Neuron (in vitro differentiated cells): ENCODE data around the gene NFATC1.

Experiments
- H2AFZ ChIP-seq: one replicate; pipeline ENCODE4 v1.6.1; 2013; ENCODE audit warnings: low read depth, mild to moderate bottlenecking, inconsistent platforms, low read length, moderate library complexity
- H3K27me3 ChIP-seq: one replicate; pipeline ENCODE4 v1.6.1; 2013; ENCODE audit warnings: low read length; ENCODE audit not compliant: insufficient read depth
- H3K36me3 ChIP-seq: one replicate; pipeline ENCODE4 v1.6.1; 2013; ENCODE audit warnings: low read length; ENCODE audit not compliant: insufficient read depth
- H3K4me1 ChIP-seq: one replicate; pipeline ENCODE4 v1.6.1; 2013; ENCODE audit warnings: low read length; ENCODE audit not compliant: insufficient read depth
- H3K4me3 ChIP-seq: 2 replicates; pipeline ENCODE4 v1.5.1; 2013; ENCODE audit warnings: mild to moderate bottlenecking, low read length, moderate library complexity
- H3K9me3 ChIP-seq: one replicate; pipeline ENCODE4 v1.6.1; 2013; ENCODE audit warnings: low read length

The NFATC1 gene

GRCh38 chr18:79387214-79387613 is 8.5 kb upstream of the NFATC1 start:
- H3K4me3 ChIP-seq = no peak overlapping the region
- no peaks in the 10 kb centered on the region for H3K9me3 ChIP-seq
- H3K4me1 ChIP-seq = peaks cover 7% of the 10 kb centered on the region
- peaks cover 15% of the 10 kb centered on the region for H3K27me3 ChIP-seq
- H2AFZ ChIP-seq = no peak overlapping the region
- H3K36me3 ChIP-seq = no peaks in the 10 kb centered on the region

GRCh38 chr18:79387615-79388014 is 8.1 kb upstream of the NFATC1 start:
- Histone ChIP-seq H3K4me3 (no peak overlapping the region), H3K9me3 (no peaks in the 10 kb centered on the region), H2AFZ (no peak overlapping the region), H3K4me1 (peaks cover 7% of the 10 kb centered on the region), H3K36me3 (no peaks in the 10 kb centered on the region), H3K27me3 (peaks cover 19% of the 10 kb centered on the region)

- no peaks in the 10 kb centered on the region for H3K9me3 ChIP-seq
- no peak overlapping the region for H2AFZ ChIP-seq
- H3K4me1 ChIP-seq = peaks cover 7% of the 10 kb centered on the region
- H3K27me3 ChIP-seq = peaks cover 23% of the 10 kb centered on the region
- H3K4me3 ChIP-seq = no peak overlapping the region
- no peaks in the 10 kb centered on the region for H3K36me3 ChIP-seq
Observed at GRCh38 chr18:79388043-79388442, 7.7 kb upstream of the NFATC1 start.

GRCh38 chr18:79389689-79390088 is 6.0 kb upstream of the NFATC1 start:
- Histone ChIP-seq H3K9me3 (no peaks in the 10 kb centered on the region), H3K4me1 (peaks cover 7% of the 10 kb centered on the region), H3K27me3 (peaks cover 37% of the 10 kb centered on the region), H3K36me3 (no peaks in the 10 kb centered on the region), H2AFZ (no peak overlapping the region), H3K4me3 (no peak overlapping the region)

GRCh38 chr18:79392226-79392625 is 3.5 kb upstream of the NFATC1 start:
- no peaks in the 10 kb centered on the region for H3K36me3 ChIP-seq
- H3K4me1 ChIP-seq = no peaks in the 10 kb centered on the region
- no peak overlapping the region for H2AFZ ChIP-seq
- H3K27me3 ChIP-seq = peaks cover 51% of the 10 kb centered on the region
- no peak overlapping the region for H3K4me3 ChIP-seq
- H3K9me3 ChIP-seq = no peaks in the 10 kb centered on the region

- Histone ChIP-seq H3K4me3 (no peak overlapping the region), H3K27me3 (peaks cover 61% of the 10 kb centered on the region), H3K4me1 (no peaks in the 10 kb centered on the region)
Observed at GRCh38 chr18:79393181-79393634, 2.5 kb upstream of the NFATC1 start.

GRCh38 chr18:79393635-79394533 is 1.8 kb upstream of the NFATC1 start:
- no peaks in the 10 kb centered on the region for H3K9me3 ChIP-seq
- H3K4me1 ChIP-seq = no peaks in the 10 kb centered on the region
- peaks cover 66% of the 10 kb centered on the region for H3K27me3 ChIP-seq
- peak overlapping the region; percentile 33 for H2AFZ ChIP-seq
- H3K4me3 ChIP-seq = no peak overlapping the region
- H3K36me3 ChIP-seq = no peaks in the 10 kb centered on the region

More at GRCh38 chr18:79393181-79393634, 2.5 kb upstream of the NFATC1 start:
- Histone ChIP-seq H3K36me3 (no peaks in the 10 kb centered on the region), H2AFZ (no peak overlapping the region), H3K9me3 (no peaks in the 10 kb centered on the region)

- Histone ChIP-seq H3K4me1 (no peaks in the 10 kb centered on the region), H3K4me3 (peak overlapping the region; percentile 6), H3K36me3 (no peaks in the 10 kb centered on the region), H3K9me3 (no peaks in the 10 kb centered on the region), H2AFZ (peak overlapping the region; percentile 54), H3K27me3 (peaks cover 75% of the 10 kb centered on the region)
Observed at GRCh38 chr18:79394534-79395307, 1.0 kb upstream of the NFATC1 start.

- Histone ChIP-seq H2AFZ (no peak overlapping the region), H3K9me3 (no peaks in the 10 kb centered on the region), H3K4me1 (no peaks in the 10 kb centered on the region), H3K36me3 (no peaks in the 10 kb centered on the region), H3K27me3 (peaks cover 76% of the 10 kb centered on the region), H3K4me3 (peak overlapping the region; percentile 6)
Observed at GRCh38 chr18:79395308-79395640, 456 bp upstream of the NFATC1 start.

GRCh38 chr18:79396431-79397246 is 909 bp downstream of the NFATC1 start:
- Histone ChIP-seq H3K36me3 (no peaks in the 10 kb centered on the region), H3K27me3 (peaks cover 75% of the 10 kb centered on the region), H2AFZ (no peak overlapping the region), H3K4me3 (no peak overlapping the region), H3K4me1 (no peaks in the 10 kb centered on the region), H3K9me3 (no peaks in the 10 kb centered on the region)

GRCh38 chr18:79397247-79397829 is 1.6 kb downstream of the NFATC1 start:
- H3K4me1 ChIP-seq = no peaks in the 10 kb centered on the region
- peaks cover 75% of the 10 kb centered on the region for H3K27me3 ChIP-seq
- no peak overlapping the region for H2AFZ ChIP-seq
- H3K4me3 ChIP-seq = no peak overlapping the region
- no peaks in the 10 kb centered on the region for H3K9me3 ChIP-seq
- H3K36me3 ChIP-seq = no peaks in the 10 kb centered on the region

GRCh38 chr18:79397830-79398761 is 2.4 kb downstream of the NFATC1 start:
- H3K4me3 ChIP-seq = no peak overlapping the region
- H3K4me1 ChIP-seq = peaks cover 7% of the 10 kb centered on the region
- H3K27me3 ChIP-seq = peaks cover 73% of the 10 kb centered on the region
- no peaks in the 10 kb centered on the region for H3K36me3 ChIP-seq
- H3K9me3 ChIP-seq = no peaks in the 10 kb centered on the region
- H2AFZ ChIP-seq = no peak overlapping the region
